Esophagus squamous epithelium (tissue), 4 donors: ENCODE data around the gene RCAN3.

Source experiments
- POLR2A ChIP-seq, 4 donors: fragments of 450-650 bp; IDR thresholded peaks; one replicate each; pipeline ENCODE4 v1.6.1; 2017; ENCODE audit warnings: antibody characterized with exemption in 4 of 4, mild to moderate bottlenecking in 4 of 4, moderate library complexity in 3 of 4
- TF ChIP-seq, protein P1 (sequence below), 6 experiments: fragments of 450-650 bp in 4 of 6; fragments of 200-600 bp in 2 of 6; sonication (generic) in 2 of 6; IDR thresholded peaks; one replicate each; pipeline ENCODE4 v1.5.1; 2016 to 2019; ENCODE audit warnings: antibody characterized with exemption in 6 of 6, mild to moderate bottlenecking in 4 of 6, moderate library complexity in 4 of 6

DNA sequence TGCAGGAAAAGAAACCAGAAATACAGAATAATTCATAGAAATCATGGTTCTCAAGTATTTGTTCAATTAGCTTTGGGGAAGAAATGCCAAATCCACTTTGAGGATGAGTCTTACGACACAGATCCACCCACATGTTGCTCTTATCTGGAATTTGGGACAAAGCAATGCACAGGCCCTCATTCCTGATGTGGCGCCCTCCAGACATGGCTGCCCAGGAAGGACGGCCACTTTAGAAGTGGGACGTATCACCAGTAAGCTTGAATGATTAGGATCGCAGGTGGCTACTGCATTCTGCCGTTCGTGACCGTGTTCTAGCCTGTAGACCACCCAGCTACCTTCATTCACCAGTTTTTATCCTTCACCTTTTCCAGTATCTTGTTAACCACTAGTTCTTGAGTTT is 33.1 kb downstream of the RCAN3 start:
- TF ChIP-seq, protein P1, sequence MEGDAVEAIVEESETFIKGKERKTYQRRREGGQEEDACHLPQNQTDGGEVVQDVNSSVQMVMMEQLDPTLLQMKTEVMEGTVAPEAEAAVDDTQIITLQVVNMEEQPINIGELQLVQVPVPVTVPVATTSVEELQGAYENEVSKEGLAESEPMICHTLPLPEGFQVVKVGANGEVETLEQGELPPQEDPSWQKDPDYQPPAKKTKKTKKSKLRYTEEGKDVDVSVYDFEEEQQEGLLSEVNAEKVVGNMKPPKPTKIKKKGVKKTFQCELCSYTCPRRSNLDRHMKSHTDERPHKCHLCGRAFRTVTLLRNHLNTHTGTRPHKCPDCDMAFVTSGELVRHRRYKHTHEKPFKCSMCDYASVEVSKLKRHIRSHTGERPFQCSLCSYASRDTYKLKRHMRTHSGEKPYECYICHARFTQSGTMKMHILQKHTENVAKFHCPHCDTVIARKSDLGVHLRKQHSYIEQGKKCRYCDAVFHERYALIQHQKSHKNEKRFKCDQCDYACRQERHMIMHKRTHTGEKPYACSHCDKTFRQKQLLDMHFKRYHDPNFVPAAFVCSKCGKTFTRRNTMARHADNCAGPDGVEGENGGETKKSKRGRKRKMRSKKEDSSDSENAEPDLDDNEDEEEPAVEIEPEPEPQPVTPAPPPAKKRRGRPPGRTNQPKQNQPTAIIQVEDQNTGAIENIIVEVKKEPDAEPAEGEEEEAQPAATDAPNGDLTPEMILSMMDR (IDR thresholded peaks at IDR 0.05): no peak
- no peak for TF ChIP-seq POLR2A (IDR thresholded peaks at IDR 0.05)
